Hematopoietic multipotent progenitor cell treated with erythropoietin and hydrocortisone succinate and interleukin-3 and kit ligand, for 15 days (in vitro differentiated cells): Measurements from ENCODE around the gene PLCB1.

Experiments
- DNase-seq: peaks from one replicate; pipeline ENCODE4 v3.0.0-alpha.2; 2015; ENCODE audit warnings: low spot score

The PLCB1 gene

DNA sequence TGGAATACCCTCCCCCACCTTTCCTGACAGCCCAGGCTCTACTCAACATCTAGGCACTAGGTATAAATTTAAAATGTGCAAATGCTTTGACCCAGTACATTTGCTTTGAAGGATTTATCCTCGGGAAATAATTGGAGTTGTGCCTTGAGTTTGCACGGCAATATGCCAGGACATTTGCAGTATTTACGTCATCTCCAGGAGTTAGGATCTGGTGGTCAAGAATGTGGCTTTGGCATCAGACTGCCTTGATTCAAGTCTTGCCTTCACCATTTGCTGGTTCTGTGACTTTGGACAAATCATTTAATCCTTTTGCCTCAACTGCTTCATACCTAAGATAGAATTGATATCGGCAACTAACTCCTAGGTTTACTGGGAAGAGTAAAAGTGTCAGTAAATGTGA lies 169.6 kb downstream of the PLCB1 start:
- no peak for DNase-seq

DNA sequence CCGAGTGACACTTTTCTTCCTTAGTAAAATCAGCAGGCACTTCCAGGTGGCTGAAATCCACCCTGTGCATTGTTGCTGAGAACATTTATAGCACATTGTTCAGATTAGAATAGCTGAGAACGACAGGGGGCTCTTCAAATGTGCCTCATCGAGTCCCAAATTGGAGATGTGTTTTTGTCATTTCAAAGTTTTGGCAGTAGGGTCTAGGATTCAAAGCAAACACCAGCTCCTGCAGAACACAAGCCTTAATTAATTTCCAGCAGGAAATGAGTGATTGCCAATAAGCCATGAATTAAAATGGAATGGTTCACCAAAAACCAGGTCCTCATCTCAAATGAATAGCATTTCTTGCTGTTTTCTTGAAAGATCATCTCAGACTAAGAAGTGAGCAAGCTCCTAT lies 171.6 kb downstream of the PLCB1 start:
- DNase-seq: no peak

GRCh38 chr20:8304124-8304816 lies 172.2 kb downstream of the PLCB1 start:
- DNase-seq: no peak

DNA sequence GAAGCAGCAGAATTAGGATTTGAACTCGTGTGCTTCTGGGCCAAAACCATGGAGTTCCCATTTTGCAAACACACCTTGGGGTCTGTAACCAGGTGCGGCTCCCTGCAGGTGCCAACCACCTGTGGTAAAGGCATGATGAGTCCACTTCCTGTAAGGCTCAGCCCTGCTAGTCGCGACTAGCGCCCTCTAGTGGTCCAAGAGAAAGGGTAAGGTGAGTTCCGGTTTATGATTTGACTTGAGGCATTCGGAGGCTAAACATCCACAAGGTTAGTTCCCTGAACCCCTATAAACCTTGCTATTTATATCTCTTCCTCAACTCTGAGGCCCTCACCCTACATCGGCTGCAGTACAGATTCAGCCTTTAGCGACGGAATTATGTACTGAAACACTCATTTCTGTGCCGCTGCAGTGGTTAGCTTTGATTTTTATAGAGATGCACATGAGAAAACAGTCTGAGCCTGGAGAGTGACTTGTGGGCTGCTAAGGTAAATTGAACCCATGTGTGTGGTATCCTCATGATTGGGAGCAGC lies 173.4 kb downstream of the PLCB1 start:
- DNase-seq: peak; percentile 55

DNA sequence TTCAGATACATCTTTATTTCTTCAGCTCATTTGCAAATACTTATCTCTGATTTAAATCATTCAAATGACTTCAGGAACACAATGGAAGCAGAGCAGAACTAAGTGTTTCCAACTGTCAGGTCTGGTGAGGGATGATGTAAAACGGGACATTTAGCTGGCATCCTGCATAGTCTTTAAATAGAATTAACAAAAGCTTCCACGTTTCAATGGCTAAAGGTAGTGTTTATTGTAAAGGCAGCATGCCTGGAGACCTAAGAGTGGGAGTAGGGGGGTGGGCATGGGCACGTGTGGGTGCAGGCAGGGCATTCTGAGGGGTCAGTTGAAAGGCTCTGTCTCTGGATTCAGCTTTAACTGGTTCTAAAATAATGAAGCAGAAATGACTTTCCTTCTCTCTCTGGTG lies 174.9 kb downstream of the PLCB1 start:
- DNase-seq: no peak

DNA sequence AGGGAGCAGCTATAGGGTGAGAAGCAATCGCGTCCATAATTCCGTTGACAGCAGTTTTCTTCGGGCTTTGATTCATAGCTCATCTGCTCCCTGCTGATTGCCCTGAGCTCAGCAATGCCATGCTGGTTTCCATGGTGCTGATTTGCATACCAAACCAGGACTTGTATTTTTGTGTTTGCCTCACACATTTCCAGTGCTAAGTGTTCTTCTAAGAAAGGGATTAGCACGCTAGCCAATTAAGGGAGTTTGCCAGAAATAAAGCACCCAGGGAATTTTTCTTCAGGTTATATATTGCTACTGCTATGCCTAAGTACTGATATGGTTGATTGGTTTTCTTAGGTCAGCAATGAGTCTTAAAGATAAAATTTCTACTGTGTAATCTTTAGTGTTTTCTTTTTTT lies 177.6 kb downstream of the PLCB1 start:
- DNase-seq: no peak

GRCh38 chr20:8310618-8311017 lies 178.6 kb downstream of the PLCB1 start:
- no peak for DNase-seq

DNA sequence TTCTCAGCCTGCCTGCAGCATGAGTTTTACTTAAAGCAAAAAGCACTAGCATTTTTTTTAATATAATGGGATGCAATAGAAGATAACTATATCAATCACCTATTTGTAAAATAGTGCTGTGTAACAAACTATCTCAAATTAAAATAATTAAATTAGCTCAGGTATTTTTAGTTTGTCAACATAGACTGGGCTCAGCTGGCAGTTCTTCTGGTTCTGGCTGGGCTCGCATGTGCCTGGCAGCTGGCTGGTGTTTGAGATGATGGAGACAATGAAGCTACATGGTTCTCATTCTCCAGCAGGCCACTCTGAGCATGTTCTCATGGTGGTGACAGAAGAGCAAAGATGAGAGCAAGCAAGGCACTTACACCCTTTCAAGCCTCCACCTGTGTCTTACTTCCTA lies 181.0 kb downstream of the PLCB1 start:
- DNase-seq: no peak

- no peak for DNase-seq
Measured at GRCh38 chr20:8315639-8316573, 183.8 kb downstream of the PLCB1 start.

DNA sequence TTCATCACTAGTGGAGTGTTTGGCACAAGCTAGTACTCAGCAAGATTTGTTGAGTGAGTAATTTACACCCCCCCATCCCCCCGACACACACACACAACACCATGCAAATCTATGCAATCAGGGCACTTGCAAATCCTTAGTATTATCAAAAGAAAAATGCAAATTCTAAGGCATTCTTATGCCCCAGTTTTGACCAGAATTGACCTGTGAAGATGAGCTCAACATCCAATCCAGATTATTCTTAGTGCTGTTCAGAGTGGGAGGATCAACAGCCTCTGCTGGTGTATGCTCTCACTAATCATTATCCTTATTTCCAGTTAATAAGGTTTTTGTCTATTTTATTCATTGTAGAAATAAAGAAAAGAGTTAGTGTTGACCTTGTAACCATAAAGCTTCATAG lies 185.4 kb downstream of the PLCB1 start:
- DNase-seq: no peak

DNA sequence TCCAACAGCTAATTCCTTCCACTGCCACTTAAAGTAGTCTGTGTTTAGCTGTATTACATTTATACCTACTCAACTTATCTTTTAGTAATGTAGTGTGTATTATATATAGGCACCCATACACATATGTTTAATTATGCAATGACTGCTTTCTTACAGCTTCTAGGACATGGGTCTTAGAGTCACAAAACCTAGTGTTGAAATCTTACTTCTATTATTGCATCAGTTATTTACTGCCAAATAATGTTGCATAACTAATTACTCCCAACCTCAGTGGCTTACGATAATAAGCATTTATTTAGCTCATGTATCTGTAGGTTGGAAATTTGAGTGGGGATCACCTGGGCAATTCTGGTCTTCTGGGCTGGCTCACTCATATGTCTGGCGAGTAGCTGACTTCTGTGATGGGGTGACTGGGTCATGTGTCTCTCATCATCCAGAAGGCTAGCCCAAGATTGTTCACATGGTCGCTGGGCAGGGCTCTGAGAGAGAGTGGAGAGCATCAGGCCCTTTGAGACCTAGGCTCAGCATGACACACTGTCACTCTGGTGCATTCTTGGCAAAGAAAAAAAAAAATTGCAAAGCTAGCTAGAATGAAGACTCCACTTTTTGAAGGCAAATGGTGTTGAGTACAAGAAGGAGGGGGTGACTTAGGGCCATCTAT lies 187.0 kb downstream of the PLCB1 start:
- no peak for DNase-seq

DNA sequence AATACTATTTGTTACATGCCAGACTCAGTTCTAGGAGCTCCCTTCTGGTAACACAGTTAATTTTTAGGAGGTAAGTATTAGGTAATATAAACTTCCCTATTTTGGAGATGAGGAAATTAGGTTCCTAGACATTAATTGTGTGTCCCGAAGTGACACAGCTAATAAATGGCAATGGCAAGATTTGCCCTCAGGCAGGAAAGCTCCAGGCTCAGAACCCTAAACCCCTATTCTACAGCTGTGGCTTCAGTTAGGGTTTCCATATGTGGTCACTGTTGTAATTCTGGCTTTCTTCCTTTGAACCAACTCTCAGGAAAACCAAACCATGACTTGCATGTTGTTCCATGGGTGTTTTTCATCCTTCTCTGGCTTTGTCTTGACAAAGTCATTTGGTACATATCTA lies 188.2 kb downstream of the PLCB1 start:
- no peak for DNase-seq

DNA sequence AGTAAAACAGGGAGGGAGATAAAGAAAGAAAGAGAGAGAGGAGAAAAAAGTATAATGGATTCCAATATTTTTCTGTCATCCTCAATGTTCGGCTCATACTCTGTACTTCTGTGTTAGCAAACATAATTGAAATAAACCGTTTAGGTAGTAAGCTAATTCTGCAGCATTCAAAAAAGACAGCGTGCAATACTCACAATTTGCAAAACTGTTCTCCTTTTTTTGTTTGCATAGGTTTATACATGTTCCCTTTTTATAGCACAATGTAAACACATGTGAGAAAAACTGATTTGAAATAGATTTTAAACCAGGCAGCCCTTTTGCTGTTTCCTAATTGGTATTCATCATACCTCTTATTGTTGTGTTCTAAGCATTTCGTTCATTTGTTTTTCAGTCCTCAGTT lies 188.9 kb downstream of the PLCB1 start:
- DNase-seq: no peak

- no peak for DNase-seq
Measured at GRCh38 chr20:8322662-8323217, 190.7 kb downstream of the PLCB1 start.

DNA sequence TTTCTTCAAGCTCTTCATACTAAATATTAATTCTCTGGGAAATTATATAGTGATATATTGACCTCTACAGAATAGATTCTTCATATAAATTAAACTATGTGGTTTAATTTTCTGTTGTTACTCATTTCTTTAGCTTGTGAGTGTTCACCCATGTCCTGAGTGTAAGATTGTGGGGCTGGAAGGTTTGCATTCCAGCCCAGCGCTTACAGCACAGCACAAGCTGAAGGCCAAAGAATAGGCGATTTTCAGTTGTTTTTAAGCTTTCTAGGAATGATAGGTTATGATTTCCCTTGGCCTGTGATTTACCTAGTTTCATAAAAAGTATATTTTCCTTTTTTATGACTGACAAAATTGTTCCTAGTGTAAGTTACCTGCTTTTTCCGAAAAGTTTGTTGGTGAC lies 194.1 kb downstream of the PLCB1 start:
- no peak for DNase-seq

DNA sequence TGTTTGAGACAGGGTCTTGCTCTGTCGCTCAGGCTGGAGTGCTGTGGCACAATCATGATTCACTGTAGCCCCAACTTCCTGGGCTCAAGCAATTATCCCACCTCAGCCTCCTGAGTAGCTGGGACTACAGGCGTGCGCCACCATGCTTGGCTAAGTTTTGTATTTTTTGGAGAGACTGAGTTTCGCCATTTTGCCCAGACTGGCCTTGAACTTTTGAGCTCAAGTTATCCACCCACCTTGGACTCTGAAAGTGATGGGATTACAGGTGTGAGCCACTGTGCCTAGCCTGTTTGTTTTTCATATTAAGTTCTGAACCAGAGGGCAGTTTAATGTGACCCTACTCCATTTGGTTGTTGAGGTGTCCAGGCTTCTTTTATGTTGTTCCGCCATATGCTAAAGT lies 194.8 kb downstream of the PLCB1 start:
- no peak for DNase-seq

DNA sequence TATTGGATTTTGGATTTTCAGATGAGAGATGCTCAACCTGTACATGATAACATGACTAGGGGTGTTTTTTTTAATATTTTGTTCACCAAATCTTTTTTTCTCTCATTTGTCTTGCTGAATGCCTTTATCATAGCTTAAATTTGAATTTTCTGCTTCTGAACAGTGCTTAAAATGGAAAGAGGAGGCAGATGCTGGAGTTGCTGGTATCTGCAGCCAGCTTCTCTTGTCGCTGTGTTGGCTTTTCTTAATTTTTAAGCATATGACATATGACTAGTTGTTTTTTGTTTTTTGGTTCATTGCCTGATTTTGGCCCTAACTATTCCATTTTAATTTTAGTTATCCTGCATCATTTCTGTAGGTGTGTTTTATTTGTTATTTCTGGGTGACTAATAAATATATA lies 196.1 kb downstream of the PLCB1 start:
- no peak for DNase-seq

GRCh38 chr20:8330319-8330784 lies 198.3 kb downstream of the PLCB1 start:
- no peak for DNase-seq

DNA sequence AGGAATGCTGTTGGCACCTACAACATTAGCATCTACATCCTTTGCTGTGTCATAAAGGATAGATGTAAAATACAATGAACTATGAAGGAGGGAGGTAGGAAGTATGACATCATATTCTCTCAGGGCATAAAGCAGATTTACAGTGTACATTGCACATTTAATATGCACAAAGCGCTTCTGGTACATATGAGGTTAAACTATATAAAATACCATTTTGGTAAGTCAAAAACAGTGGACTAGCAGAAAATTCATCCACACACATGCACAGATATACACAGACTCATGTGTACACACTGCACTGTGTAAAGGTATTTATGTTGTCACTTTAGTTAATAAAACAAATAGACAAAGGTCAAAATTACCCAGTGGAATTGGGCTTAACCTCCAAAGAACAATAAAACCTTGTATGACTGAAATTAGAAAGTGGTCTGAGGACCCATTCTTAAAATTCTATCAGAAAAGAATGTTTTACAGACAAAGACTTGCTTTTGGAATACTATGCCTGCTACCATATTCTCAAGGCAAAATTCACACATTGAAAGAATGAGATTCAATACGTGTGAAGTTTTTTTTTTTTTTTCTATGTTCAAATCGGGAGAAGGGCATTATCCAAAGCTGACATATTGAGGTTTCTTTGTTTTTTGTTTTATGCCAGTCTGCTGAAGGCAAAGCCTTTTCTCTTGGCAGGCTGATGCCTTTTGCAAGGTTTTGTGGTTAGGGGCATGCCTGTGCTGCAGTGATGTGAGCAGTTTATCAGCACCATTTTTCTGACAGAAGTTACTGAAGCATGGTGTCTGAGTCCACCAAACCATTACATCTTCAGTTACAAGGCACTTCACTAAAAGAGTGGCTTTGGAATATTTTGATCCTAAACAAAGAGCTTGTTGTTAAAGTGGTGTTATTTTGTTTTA lies 199.0 kb downstream of the PLCB1 start:
- DNase-seq: no peak

DNA sequence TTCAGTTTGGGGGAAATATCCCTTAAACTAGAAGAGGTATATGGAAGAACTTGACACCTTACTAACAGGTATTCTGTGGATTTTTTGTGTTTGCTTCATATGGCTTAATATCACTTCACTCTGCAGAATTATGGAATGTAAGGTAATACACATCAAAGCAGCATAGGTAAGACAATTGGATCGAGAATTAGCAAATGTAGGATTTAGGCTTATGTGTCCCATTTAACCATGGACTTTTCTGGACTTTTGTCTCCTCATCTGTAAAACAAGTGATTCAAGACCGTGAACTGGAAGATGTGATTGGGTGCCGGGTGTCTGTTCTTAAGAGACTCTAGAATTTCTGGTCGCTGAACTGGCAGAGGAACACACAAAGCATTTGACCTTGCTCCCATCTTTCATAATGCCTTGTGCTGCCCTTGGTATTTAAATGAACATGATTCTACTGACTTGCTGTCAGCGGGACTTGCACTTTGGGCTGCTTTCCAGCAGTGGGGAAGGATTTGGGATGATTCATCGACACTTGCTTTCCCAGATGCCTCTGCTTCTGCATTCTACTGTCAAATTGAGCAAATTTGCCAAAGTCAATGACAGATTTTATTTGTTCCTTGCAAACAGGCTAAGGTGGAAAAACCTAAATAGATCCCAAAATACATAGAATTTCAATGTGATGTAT lies 199.8 kb downstream of the PLCB1 start:
- no peak for DNase-seq

GRCh38 chr20:8334641-8335040 lies 202.6 kb downstream of the PLCB1 start:
- no peak for DNase-seq
